Measurements from ENCODE around the gene RSPO4.
"Not testable (repeated sequence)": the region's sequence is repeated elsewhere in the genome, so short reads cannot be mapped to it uniquely, and the experiment has no call there.

RSPO4 gene

GRCh38 chr20:987677-988076, 14.4 kb downstream of the RSPO4 start:
- H3K27me3 ChIP-seq (ENCODE audit: low read length), result no peaks in the 10 kb centered on the region
- no peak overlapping the region for H3K27ac ChIP-seq (ENCODE audit: low read depth, low read length)
- H2AFZ ChIP-seq (ENCODE audit: low read depth, low read length, severe bottlenecking), result no peak overlapping the region
- no peaks in the 10 kb centered on the region for H3K36me3 ChIP-seq (ENCODE audit: low read length)
- H3K79me2 ChIP-seq (ENCODE audit: insufficient read depth, low read length), result no peaks in the 10 kb centered on the region
- H3K9me3 ChIP-seq (ENCODE audit: insufficient read depth, low read length), result no peaks in the 10 kb centered on the region
- no peak overlapping the region for H3K4me2 ChIP-seq (ENCODE audit: low read depth, low read length, poor library complexity, severe bottlenecking)
- no peak for TF ChIP-seq CTCF (IDR thresholded peaks at IDR 0.05; ENCODE audit: insufficient read depth, low read length, poor library complexity, severe bottlenecking)
- no peak for TF ChIP-seq EZH2phosphoT487 (conservative IDR thresholded peaks at IDR 0.05; ENCODE audit: low read length)
- no peaks in the 10 kb centered on the region for H4K20me1 ChIP-seq (ENCODE audit: low read depth, low read length)
- H3K9ac ChIP-seq (ENCODE audit: low read length), result no peak overlapping the region
- H3K4me3 ChIP-seq (ENCODE audit: insufficient read depth, low read length, poor library complexity, severe bottlenecking), result no peak overlapping the region
- no peaks in the 10 kb centered on the region for H3F3A ChIP-seq (ENCODE audit: insufficient read depth)
- no peaks in the 10 kb centered on the region for H3K9me2 ChIP-seq (replicated peaks; ENCODE audit: insufficient read depth, low read length)

- H3K4me2 ChIP-seq (ENCODE audit: low read depth, low read length, poor library complexity, severe bottlenecking), result no peak overlapping the region
- H3K27me3 ChIP-seq (ENCODE audit: low read length), result no peaks in the 10 kb centered on the region
- no peaks in the 10 kb centered on the region for H3K9me2 ChIP-seq (replicated peaks; ENCODE audit: insufficient read depth, low read length)
- H3F3A ChIP-seq (ENCODE audit: insufficient read depth), result no peaks in the 10 kb centered on the region
- H3K36me3 ChIP-seq (ENCODE audit: low read length), result no peaks in the 10 kb centered on the region
- H3K4me3 ChIP-seq (ENCODE audit: insufficient read depth, low read length, poor library complexity, severe bottlenecking), result no peak overlapping the region
- TF ChIP-seq CTCF (IDR thresholded peaks at IDR 0.05; ENCODE audit: insufficient read depth, low read length, poor library complexity, severe bottlenecking) (no peak), EZH2phosphoT487 (conservative IDR thresholded peaks at IDR 0.05; ENCODE audit: low read length) (no peak)
- H3K27ac ChIP-seq (ENCODE audit: low read depth, low read length), result no peak overlapping the region
- H3K9me3 ChIP-seq (ENCODE audit: insufficient read depth, low read length), result no peaks in the 10 kb centered on the region
- H2AFZ ChIP-seq (ENCODE audit: low read depth, low read length, severe bottlenecking), result no peak overlapping the region
- H3K9ac ChIP-seq (ENCODE audit: low read length), result no peak overlapping the region
- H4K20me1 ChIP-seq (ENCODE audit: low read depth, low read length), result no peaks in the 10 kb centered on the region
- H3K79me2 ChIP-seq (ENCODE audit: insufficient read depth, low read length), result no peaks in the 10 kb centered on the region
Observed at GRCh38 chr20:986733-987355, 15.3 kb downstream of the RSPO4 start.

- H2AFZ ChIP-seq (ENCODE audit: low read depth, low read length, severe bottlenecking); H3K4me2 ChIP-seq (ENCODE audit: low read depth, low read length, poor library complexity, severe bottlenecking); H3K4me3 ChIP-seq (ENCODE audit: insufficient read depth, low read length, poor library complexity, severe bottlenecking); H3K27me3 ChIP-seq (ENCODE audit: low read length); H4K20me1 ChIP-seq (ENCODE audit: low read depth, low read length); H3K36me3 ChIP-seq (ENCODE audit: low read length); H3K27ac ChIP-seq (ENCODE audit: low read depth, low read length); H3K9ac ChIP-seq (ENCODE audit: low read length); H3F3A ChIP-seq (ENCODE audit: insufficient read depth); H3K9me3 ChIP-seq (ENCODE audit: insufficient read depth, low read length); H3K79me2 ChIP-seq (ENCODE audit: insufficient read depth, low read length); H3K9me2 ChIP-seq (replicated peaks; ENCODE audit: insufficient read depth, low read length): not testable (repeated sequence)
Observed at GRCh38 chr20:984994-985393, 17.1 kb downstream of the RSPO4 start.

- Histone ChIP-seq H3K79me2 (ENCODE audit: insufficient read depth, low read length) (no peaks in the 10 kb centered on the region), H4K20me1 (ENCODE audit: low read depth, low read length) (no peaks in the 10 kb centered on the region), H2AFZ (ENCODE audit: low read depth, low read length, severe bottlenecking) (no peak overlapping the region), H3F3A (ENCODE audit: insufficient read depth) (no peaks in the 10 kb centered on the region), H3K27ac (ENCODE audit: low read depth, low read length) (no peak overlapping the region), H3K36me3 (ENCODE audit: low read length) (no peaks in the 10 kb centered on the region), H3K9me2 (replicated peaks; ENCODE audit: insufficient read depth, low read length) (no peaks in the 10 kb centered on the region), H3K27me3 (ENCODE audit: low read length) (no peaks in the 10 kb centered on the region), H3K9me3 (ENCODE audit: insufficient read depth, low read length) (no peaks in the 10 kb centered on the region), H3K4me2 (ENCODE audit: low read depth, low read length, poor library complexity, severe bottlenecking) (no peak overlapping the region), H3K4me3 (ENCODE audit: insufficient read depth, low read length, poor library complexity, severe bottlenecking) (no peak overlapping the region), H3K9ac (ENCODE audit: low read length) (no peak overlapping the region)
- TF ChIP-seq EZH2phosphoT487 (conservative IDR thresholded peaks at IDR 0.05; ENCODE audit: low read length) (no peak), CTCF (IDR thresholded peaks at IDR 0.05; ENCODE audit: insufficient read depth, low read length, poor library complexity, severe bottlenecking) (no peak)
Observed at GRCh38 chr20:982754-983153, 19.4 kb downstream of the RSPO4 start.
